ENCODE results near the gene ALAS2. TPM values are rescaled to one million over a fixed set of nuclear protein-coding genes. Genes with fewer than 3 reads are reported as not detected.

The ALAS2 gene
- total RNA-seq, 2 experiments from 2014 or later: not detected

DNA sequence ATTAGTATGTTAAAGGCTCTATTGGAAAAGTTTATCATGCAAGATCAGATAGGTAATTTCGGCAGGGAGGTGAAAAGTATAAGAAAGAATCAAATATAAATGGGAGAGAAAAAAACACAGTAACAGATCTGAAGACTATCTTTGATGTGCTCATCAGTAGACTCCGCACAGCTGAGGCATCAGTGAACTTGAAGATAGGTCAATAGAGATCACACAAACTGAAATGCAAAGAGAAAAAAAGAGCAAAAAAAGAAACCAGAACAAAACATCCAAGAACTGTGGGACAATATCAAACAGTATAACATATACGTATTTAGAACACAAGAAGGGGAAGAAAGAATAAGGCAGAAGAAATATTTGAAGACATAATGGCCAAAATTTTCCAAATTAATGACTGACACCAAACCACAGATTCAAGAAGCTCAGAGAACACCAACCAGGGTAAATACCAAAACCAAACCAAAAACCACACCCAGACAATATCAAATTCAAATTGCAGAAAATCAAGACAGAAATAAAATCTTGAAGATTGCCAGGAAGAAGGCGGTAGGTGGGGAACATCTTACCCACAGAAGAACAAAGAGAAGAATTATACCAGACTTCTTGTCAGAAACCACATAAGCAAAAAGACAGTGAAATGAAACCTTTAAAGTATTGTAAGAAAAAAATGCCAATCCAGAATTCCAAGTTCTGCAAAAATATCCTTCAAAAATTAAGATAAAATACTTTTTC, 65.8 kb downstream of the ALAS2 start:
- Mint-ChIP-seq H3K27ac (no peak overlapping the region), H3K36me3 (ENCODE audit: low read depth) (no peaks in the 10 kb centered on the region), H3K27me3 (ENCODE audit: low read depth) (peaks cover 3% of the 10 kb centered on the region), H3K4me1 (ENCODE audit: low read depth) (peaks cover 8% of the 10 kb centered on the region), H3K4me3 (no peak overlapping the region), H3K9me3 (ENCODE audit: insufficient read depth) (no peaks in the 10 kb centered on the region)
- ChIA-PET CTCF (no interaction called here), POLR2A (no interaction called here)
- ATAC-seq (no peak), DNase-seq (no peak)

DNA sequence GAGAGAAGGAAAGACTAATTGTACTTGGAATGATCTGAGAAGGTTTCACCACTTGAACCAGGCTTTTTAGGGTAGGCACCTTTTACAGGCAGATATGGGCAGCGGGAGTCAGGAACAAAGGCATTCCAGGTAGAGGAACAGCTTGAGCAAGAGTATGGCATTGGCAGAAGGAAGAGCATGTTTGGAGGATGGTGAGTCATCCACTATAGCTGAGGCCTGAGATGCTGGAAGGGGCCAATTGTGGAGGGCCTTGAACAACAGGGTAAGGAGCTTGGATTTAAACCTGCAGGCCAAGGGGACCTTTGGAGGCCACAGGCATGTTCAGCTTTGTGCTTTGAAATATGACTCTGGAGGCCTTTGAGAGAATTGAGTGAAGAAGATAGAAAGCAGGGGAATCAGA, 69.0 kb downstream of the ALAS2 start:
- peaks cover 3% of the 10 kb centered on the region for H3K27me3 Mint-ChIP-seq (ENCODE audit: low read depth)

More for the DNA sequence above, 69.0 kb downstream of the ALAS2 start:
- Mint-ChIP-seq H3K4me3 (no peak overlapping the region), H3K36me3 (ENCODE audit: low read depth) (no peaks in the 10 kb centered on the region), H3K27ac (no peak overlapping the region), H3K9me3 (ENCODE audit: insufficient read depth) (no peaks in the 10 kb centered on the region), H3K4me1 (ENCODE audit: low read depth) (peaks cover 8% of the 10 kb centered on the region)
- DNase-seq (no peak), ATAC-seq (no peak)
- CTCF ChIA-PET: no interaction called here
- POLR2A ChIA-PET: no interaction called here

Other genes starting within 250 kb of the ALAS2 start
- not detected for gene ITIH6, start 232.7 kb downstream of the ALAS2 start, total RNA-seq
- 10 to 100 TPM; 48.8 to 50.4 TPM for gene MAGED2, start 223.2 kb downstream of the ALAS2 start, total RNA-seq
- gene TRO, start 110.2 kb downstream of the ALAS2 start, total RNA-seq: 1 to 10 TPM in 1 of 2 experiments, under 1 TPM in 1; 0.87 to 1.5 TPM
- under 1 TPM; 0.44 to 0.61 TPM for gene PFKFB1, start 36.8 kb downstream of the ALAS2 start, total RNA-seq
- 10 to 100 TPM; 26.9 to 28.0 TPM for gene APEX2, start 30.6 kb downstream of the ALAS2 start, total RNA-seq
- gene PAGE2B, start 44.1 kb upstream of the ALAS2 start, total RNA-seq: under 1 TPM in 1 of 2 experiments, not detected in 1; 0.97 TPM
- gene PAGE2, start 58.0 kb upstream of the ALAS2 start, total RNA-seq: not detected
- not detected for gene PAGE5, start 189.4 kb upstream of the ALAS2 start, total RNA-seq
- gene PAGE3, start 233.9 kb upstream of the ALAS2 start, total RNA-seq: not detected

Data from activated CD8-positive, alpha-beta T cell treated with anti-CD3 and anti-CD28 coated beads, Interleukin-2, amount 10 ng/mL, durations not matched to agents 7 days and 5 days (primary cell).